Stimulated activated CD4-positive, alpha-beta T cell treated with anti-CD3 and anti-CD28 coated beads, Interleukin-4, amount 100 ng/mL, for 48 hours (primary cell): ENCODE data around the gene EIF5A.

Experiments used
- DNase-seq, 2 donors: peaks; one replicate each; pipeline ENCODE4 v3.0.0-alpha.2; 2020; ENCODE audit warnings: low read depth in 2 of 2

EIF5A gene

DNA sequence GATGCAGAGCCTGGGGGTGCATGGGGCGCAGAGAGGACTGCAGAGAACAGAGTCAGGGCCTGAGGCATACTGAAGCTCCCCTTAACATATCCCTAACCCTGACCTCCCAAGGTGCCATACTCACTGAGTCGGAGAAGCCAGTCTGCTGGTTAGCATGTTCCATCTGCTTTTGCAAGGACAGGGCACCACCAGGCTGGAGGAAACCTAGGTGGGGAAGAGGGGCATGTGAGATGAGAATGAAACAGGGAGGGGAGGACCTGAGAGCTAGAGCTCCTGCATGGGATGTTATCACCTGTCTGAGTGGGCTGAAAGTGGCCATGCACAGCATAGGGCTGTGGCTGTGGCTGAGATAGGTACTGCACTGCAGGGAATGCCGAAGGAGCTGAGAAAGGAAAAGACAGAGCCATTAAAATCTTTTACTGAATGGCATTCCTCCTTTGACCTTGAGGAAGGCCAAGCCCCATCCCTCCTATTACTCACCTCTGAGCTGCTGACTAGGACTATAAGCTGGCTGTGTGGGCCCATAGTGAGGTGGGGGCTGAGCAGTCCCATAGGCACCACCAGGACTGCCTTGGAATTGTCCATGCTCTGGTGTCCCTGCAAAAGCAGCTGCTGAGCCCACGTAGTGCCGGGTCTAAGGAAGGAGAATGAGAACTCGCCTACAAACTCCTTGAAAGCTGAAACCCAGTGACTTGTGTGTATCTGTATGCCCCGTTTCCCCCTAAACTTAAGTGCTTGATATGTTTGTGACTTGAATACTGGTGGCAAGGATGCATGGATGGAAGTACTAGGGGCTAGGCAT, 5.9 kb downstream of the EIF5A start:
- DNase-seq: no peak

DNA sequence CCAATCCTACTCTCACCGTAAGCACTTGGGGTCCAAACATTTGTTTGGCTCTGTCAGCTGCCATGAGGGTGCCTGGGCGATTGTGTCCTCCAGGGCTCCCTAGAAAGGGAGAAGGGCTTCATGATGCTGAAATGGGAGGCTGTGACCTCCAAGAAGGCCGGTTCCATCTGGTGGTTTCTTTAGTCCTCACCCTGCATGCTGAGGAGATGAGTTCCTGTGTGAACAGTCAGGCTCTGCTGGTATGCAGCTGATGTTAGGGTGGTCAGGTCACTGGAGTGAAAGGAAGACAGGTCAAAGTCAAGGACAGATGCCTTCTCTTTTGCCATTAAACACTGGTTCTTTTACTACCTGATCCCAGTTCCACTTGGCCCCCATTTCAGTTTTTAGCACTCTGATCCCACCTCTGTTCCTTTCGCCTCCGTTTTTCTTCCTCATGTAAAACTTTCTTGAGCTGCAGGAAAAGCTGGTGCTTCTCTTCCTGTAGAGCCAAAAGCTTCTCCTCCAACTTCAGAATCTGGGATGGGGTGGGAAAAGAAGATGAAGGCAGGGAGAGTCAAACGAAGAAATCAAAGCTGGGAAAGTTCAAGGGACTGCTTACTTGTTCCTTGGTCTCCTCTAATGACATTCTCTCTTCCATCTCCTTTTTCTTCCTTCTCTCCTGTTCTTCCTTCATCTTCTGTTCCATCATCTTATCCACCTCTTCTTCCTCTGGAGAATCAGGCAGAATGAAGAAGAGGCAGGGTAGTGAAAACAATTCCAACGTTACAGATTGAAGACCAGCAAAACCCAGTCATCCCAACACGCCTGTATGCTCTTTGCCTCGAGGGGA, 6.7 kb downstream of the EIF5A start:
- no peak for DNase-seq

DNA sequence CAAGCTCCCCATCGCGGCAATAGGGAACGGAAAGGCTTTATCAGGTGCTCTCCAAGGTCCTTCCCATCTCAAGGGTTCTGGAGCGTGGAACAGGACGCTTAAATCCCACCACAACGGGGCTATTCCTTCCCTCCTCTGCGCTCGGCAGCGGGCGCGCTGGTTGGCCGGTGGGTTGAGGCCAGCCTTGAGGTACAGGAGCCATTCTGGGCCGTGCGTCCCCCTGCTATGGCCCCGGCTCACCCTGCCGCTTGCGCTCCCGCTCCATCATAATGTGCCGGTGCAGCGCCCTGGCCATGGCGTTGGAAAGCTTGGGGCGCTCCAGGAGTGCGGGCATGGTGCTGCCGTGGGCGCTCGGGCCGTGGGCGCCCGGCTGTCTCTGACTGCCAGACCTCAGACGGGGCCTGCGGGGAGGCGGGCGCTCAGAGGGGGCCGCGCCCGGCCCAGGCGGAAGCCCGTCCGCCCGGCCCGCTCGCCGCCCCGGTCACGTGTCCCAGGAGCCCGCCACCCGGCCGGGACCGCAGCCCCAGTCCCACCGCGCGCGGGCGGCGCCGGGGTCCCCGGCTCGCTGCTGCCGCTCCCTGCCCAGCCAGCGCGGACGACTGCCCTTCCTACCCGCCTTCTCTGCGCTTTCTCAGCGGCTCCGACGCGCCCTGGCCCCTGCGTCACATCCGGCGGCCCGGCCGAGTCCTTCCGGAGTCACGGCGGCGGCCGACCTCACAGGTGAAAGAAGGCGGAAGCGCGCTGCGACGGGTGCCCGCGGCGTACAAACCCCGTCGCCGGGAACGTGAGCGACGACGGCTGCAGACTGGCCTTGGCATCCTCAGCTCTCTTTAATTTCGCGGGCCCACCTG, 7.5 kb downstream of the EIF5A start, which contains the start of gene GPS2:
GPS2 (minus strand) TSS at position 642 of the 851 bp plus-strand sequence; CDS start at position 334, 308 bp downstream.
- DNase-seq: peak; percentile 92 to 94

DNA sequence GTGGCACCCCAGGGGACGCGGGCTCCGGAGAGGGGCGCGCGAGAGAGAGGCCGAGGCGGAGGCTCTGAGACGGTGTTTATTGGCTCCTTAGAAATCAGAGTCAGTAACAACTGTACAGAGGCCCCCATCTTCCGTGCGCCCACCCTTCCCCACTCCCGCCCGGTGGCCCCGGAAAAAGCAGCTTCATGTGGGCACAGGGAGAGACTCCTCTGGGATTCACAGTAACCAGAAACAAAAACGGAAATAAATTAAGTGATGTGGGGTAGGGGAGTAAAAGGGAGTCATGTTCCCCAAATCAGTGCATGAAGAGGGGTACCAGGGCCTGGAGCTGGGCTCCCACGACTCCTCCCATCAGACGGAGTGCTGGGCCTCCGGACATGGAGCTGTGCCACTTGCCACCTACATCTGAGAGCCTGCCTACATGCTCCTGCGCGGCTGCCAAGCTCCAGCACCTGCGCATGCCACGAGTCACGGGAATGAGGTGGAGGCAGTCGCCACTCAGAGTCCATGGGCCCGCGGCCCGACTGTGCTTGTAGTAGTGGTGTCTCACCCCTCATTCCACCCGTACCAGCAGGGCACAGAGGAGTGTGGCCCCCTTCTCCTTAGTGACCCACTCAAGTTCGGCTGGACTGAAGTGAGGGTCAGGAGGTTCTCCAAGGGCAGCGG, 8.3 kb downstream of the EIF5A start:
- DNase-seq: no peak

DNA sequence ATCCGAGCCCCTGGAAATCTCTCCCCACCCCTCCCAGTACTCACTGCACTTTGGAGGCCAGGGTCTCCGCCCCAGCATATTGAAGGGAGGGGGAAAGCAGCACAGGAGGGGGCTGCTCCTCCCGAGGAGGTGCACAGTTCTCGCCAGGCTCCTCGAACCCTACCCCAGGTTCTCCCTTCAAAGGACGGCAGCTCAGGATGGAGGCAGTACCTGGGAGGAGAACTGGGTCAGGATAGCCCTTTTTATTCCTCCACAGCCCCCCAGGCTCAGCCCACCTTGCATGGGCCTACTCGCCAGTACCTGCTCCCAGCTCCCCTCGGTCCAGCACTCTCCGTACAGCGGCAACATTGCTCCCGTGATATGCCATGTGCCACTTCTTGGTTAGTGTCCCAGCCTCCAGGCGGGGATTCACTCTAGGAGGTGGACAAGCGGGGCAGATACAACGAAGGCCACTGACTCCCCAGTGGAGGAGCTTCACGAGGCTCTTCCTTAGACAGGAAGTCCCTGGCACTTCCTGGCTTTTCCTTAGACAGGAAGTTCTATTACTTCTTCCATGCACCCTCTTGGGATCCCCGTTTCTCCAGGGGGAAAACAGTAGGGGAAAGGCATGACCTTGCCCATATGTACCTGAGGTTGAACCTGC, 9.9 kb downstream of the EIF5A start:
- DNase-seq: no peak

DNA sequence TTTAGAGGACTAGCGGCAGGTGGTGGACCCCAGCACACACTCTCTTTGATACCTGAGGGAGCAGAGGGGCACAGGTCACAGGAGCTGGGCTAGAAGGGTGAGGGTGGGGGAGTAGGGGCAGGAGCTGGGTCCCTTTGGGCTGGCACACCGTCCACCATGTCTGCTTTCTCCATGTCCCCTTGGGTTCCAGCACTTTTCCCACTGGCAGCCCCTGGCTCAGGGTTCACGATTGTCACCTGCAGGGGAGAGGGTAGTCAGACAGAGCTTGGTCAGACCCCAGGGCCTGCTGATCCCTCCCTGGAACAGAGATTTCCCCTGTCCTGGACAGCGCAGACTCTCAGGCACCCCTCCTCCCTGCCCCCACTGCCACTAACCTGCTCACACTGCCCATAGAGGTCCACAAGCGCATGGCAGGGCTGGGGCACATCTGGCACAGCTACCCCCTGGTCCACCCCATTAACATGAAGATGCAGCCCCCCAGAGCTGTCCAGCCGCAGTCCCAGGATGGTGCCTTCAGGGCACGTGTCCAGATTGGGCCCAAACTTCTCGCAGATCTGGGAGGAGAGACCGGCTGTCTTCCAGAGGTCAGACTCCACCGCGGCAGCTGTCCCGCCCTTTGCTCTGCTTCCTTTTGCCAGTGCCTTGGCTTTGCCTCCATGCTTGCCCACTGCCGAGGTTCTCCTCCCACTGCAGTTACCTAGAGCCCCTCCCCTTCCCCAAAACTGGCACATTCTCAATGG, 10.9 kb downstream of the EIF5A start:
- DNase-seq: no peak

DNA sequence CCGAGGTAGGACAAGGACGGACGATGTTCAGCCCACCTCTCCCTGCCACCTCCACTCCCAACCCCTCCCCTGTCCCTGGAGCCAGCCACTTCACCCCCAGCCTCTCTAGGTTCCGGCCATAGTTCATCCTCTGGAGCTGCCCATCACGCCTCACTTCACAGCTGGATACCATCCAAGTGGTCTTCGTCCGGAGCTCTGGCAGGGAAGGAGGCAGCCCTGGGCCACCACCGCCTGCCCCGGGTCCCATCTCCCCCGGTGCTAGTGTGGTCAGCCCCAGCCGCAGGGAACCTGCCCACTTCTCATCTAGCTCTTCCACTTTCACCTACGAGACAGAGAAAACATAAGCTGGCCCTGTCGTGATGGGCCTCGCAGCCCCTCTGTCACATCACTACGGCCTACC, 14.0 kb downstream of the EIF5A start:
- no peak for DNase-seq

DNA sequence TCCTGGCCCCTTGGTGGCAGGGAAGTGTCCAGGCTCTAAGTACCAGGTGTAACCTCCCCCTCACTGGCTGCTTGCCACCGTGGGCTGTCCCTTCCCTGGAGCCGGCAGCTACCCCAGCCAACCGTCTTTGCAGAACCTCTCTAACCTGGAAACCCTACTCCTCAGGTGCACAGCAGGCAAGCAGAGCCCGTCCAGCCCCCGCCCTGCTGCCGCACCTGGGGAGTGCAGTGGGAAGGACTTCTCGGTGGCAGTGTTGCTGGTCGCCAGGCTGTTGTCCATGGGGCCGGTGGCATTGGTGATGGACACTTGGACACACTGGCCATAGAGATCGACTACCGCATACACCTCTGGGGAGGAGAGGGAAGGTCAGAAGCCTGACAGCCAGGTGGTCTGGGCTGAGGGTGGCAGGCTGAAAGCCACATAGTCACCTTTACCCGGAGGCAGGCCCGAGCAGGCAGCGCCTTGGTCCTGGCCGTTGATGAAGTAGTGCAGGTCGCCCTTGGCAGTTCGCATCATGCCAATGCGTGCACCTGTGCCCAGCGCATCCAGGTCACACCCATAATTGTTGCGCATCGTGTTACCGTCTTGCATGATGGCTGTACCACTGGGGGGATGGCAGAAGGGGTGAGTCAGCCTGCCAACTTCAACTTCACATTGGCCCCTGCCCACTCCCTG, 15.2 kb downstream of the EIF5A start:
- no peak for DNase-seq

DNA sequence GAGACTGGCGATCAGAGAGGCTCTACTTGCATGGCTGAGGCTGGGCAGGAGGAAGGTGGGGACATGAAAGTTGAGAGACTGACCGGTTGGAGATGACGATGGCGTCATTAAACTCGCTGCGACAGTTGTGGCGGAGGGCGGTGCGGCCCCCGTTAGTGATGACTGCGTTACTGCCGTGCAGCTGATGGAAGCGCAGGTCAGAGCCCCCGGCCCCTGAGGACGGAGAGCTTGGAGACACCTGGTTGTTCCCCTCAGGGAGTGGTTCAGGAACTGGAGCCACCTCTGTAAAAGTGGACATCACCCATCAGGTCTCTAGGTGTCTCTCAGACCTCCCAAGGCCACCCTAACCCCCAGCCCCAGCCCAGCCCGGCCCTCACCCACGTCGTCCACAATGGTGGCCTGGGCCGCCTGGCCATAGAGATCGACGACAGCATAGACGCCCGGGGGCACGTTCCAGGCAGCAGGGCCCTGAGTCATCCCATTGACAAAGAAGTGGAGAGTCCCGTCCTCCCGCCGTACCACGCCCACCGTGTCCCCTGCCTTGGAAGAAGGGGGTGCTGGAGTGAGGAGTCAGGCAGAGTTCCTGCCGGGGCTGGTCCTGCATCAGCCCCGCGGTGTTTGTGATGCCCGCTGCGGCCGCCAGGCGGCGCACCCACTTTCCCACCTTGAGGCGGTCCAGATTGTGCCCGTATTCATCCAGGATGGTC, 16.5 kb downstream of the EIF5A start:
- DNase-seq: peak; percentile 46 to 60

DNA sequence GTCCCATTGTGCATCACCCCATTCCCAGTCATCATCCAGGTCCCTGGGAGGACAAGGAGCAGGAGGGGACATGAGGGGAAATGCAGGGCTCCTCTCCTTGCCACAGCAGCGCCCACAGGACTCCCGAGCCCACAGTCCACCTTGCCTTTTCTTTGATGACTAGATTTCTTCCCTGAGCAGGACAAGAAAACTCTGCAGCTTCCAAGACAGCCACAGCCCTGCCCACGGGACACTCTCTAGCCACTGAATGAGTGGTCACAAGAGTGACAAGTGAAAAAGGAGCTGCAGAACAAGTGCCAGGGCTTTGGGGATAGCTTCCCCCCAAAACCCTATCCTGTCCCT, 17.0 kb downstream of the EIF5A start:
- DNase-seq: no peak

DNA sequence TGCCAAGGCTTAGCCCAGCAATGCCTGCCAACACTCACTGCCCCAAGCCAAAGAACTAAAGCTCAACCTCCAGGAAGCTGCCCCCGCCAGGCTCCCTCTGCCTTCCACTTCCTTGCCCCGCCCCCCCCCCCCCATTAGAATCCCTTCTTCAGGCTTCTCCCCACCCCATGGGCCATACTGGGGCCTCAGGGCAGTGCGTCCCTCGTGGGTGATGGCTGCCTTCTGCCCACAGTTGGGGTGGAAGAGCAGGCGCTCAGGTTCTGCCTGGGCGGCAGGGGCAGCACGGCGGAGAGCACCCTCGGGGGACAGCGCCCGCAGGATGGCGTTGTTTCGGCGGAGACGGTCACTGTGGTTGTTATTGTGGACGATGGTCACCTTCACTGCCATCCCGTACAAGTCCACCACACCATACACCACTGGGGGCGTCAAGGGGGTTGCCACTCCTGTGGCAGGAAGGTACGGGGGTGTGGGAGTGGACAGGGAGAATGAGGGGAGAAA, 17.7 kb downstream of the EIF5A start:
- no peak for DNase-seq

DNA sequence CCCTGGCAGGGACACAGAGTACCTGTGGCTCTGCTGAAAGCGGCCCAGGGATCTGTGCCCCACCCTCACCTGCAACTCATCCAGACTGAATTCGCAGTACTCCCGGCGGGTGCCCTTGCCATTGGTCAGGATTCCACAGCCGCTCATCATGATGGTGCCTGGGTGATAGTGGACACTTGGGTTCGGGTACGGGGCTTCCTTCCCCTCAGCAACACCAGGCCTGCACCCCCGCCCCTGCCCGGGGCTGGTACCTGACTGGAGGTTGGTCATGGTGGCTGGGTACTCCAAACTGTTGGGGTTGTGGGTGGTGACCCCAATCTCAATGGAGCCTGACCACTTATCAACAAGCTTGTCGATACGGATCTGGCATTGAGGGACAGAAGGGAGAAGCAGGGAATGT, 18.8 kb downstream of the EIF5A start:
- no peak for DNase-seq

DNA sequence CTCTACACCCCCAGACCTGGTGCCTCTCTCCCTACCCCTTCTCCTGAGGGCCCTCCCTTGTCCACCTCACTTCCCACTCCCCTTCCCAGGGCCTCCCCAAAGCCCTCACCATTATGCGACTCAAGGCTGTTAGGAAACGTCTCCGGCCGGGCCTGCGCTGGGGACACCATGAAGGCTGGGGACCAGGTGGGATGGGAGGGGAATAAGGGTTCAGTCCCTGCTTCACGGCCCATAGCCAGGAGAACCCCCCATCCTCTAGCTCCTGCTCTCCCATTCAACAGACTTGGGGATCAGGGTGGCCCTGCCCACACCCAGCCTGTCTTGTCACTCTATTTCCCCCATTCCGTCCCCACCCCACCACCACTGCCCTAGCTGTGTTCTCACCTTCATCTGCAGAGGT, 19.6 kb downstream of the EIF5A start:
- no peak for DNase-seq

DNA sequence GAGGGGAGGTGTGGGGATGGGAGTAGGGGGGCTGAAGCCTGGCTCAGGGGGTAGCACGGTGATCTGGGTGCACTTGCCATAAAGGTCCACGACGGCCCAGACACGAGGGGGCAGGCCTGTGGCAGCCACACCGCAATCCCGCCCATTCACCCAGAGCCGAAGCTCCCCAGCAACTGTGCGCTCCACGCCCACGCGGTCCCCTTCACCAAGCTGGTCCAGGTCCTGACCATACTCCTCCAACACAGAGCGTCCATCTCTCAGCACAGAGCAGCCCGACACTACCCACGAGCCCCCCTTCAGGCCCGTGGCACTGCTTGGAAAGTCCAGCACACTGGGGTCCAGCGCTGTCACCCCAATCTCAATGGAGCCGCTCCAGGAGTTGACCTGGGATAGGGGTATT, 20.1 kb downstream of the EIF5A start:
- DNase-seq: no peak

DNA sequence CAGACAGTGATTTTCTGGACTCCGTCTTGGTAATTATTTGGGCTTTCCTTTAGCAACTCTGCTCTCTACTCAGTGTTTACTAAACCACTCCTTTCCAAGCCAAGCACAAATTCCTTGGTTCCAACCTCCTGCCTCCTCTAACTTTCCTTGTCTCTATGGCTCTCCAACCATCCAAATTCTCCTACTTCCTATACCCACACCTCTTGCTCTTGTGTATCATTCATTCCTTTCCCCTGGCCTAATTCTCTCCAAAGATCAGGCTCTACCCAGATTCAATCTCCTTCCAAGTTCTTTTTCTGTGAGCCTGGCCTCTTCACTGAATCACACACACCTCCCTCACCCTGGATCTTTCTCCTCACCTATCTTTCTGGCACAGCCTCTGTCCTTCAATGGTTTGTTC, 20.6 kb downstream of the EIF5A start:
- DNase-seq: no peak

DNA sequence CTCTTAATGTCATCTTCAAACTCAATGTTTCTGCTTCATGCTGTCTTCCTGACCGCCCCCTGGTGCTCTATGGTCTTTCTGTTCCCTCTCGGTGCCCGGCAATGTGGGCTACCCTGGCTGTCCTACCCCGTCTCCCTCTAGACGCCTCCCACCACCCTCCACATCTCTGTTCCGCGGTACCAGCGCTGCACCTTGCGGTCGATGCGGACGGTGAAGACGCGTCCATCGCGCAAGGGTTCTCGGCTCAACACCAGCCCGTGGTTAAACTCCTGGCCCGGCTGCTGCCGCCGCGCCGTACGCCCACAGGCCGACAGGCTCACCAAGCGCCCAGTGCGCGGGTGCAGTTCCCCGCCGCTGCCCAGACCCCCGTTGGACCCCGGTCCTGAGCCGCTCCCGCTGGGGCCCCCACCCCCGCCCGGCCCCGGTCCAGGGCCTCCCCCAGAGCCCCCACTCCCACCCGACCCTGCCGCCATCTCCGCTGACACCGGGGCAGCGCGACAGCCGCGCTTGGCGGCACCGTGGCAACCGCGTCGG, 21.5 kb downstream of the EIF5A start, which contains the start of gene NEURL4:
NEURL4 (minus strand) TSS at position 496 of the 534 bp plus-strand sequence; CDS start at position 473, 23 bp downstream.
- DNase-seq: peak; percentile 22 to 27

DNA sequence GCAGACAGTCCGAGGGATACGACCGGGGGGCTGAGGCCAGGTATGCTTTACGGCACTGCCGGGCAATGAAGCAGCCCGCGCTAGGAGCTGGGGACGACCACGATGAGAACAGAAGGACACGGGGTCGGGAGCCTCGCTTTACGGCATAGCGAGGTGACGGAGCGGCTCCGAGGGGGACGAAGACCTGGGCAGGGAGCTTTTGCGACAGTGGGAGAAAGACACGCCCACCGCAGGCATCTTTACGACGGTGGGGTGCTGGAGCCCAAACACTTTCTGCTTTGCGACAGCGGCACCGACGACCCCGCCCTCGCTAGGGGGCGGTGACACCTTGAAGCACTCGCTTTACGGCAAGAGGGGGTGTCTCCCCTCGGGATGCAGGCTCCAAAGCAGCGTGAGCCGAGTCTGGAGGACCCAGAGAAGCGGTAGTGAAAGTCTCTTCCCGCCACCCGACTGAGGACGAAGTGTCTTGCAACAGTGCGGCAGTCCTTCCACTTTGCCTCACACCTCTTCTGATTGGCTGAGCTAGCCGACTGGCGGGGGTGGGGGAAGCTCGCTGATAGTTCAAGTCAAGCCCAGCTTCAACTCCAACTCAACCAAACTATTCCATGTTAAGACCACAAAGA, 22.1 kb downstream of the EIF5A start:
- DNase-seq: peak; percentile 93 to 96

DNA sequence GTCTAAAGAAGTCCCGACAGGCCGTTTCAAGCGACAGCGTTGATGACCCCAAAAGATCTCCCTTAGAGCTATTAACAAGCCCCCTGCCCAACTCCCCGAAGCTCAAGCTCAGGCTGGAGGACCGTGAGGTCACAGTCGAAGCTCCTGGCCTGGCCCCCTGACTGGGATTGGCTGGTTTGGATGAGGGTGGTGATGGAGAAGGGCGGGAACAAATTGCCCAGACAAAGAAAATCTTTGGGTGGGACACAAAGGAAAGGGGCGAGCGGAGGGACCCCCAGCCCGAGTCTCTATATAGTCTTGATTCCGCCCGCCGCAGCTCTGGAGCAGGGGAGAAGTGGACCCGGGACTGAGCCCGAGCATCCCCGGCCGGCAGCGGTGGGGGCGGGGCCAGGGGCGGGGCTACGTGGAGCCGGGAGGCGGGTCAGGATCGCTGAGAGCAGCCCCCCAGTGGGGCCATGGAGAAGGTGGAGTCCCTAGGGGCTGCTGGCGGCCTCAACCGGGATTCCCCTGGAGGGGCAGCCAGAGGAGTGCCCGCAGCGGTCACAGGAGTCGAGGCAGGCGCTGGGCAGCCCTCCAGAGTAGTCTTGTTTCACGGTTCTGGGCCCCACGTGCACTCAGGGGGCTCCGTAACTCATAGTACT, 22.7 kb downstream of the EIF5A start:
- DNase-seq: peak; percentile 69 to 80
